Activated CD8-positive, alpha-beta T cell treated with anti-CD3 and anti-CD28 coated beads for 36 hours (primary cell): ENCODE results near the gene AHCYL1. TPM values are rescaled to one million over a fixed set of nuclear protein-coding genes. Genes with fewer than 3 reads are reported as not detected.

ENCODE experiments used
- ATAC-seq: fragments of 200-7000 bp; cut with Tn5 transposase; one replicate; pipeline ENCODE4 v1.10.0; 2021; ENCODE audit warnings: mild to moderate bottlenecking, moderate library complexity
- CTCF ChIA-PET: fragments of 350-600 bp; sonication (Branson Sonifier 250); formaldehyde crosslinking; loops from one replicate; lab custom pipeline; 2021; ENCODE audit warnings: antibody characterized with exemption; lab: Charles Lee
- POLR2A ChIA-PET: fragments of 350-600 bp; sonication (Branson Sonifier 250); formaldehyde crosslinking; loops from one replicate; lab custom pipeline; 2021; ENCODE audit warnings: antibody characterized with exemption; lab: Charles Lee
- DNase-seq: peaks from one replicate; pipeline ENCODE4 v3.0.0-alpha.2; 2020
- H3K27ac Mint-ChIP-seq: one replicate; pipeline ENCODE4 v1.8.0; 2021; ENCODE audit warnings: mild to moderate bottlenecking, mixed read lengths
- H3K27me3 Mint-ChIP-seq: one replicate; pipeline ENCODE4 v1.8.0; 2021; ENCODE audit warnings: mixed read lengths
- H3K36me3 Mint-ChIP-seq: one replicate; pipeline ENCODE4 v1.8.0; 2021; ENCODE audit warnings: low read depth, mixed read lengths
- H3K4me1 Mint-ChIP-seq: one replicate; pipeline ENCODE4 v1.8.0; 2021; ENCODE audit warnings: low read depth, mixed read lengths
- H3K4me3 Mint-ChIP-seq: one replicate; pipeline ENCODE4 v1.8.0; 2021; ENCODE audit warnings: mild to moderate bottlenecking, moderate library complexity, mixed read lengths
- H3K9me3 Mint-ChIP-seq: one replicate; pipeline ENCODE4 v1.8.0; 2021; ENCODE audit warnings: mixed read lengths
- CTCF ChIP-seq: fragments of 200-600 bp; IDR thresholded peaks from one replicate; pipeline ENCODE4 v1.8.0; 2022; ENCODE audit warnings: antibody characterized with exemption, mild to moderate bottlenecking
- intact Hi-C: fragments of 100-400 bp; cut with micrococcal nuclease; formaldehyde crosslinking; loops from one replicate; pipeline ENCODE4 v1.10.0; 2022
- total RNA-seq, 2 experiments: library from RNA; stranded (reverse); gene quantifications; one replicate each; pipeline ENCODE4 v1.2.3, GENCODE V29; 2021

Gene AHCYL1
- total RNA-seq, 2 experiments from 2014 or later = 77.8 to 79.1 TPM

- intact Hi-C loops = no loop called here
- Mint-ChIP-seq H3K4me3 (no peak overlapping the region), H3K27me3 (no peaks in the 10 kb centered on the region), H3K36me3 (peaks cover 14% of the 10 kb centered on the region), H3K4me1 (peaks cover 51% of the 10 kb centered on the region), H3K27ac (no peak overlapping the region), H3K9me3 (no peaks in the 10 kb centered on the region)
- ChIA-PET POLR2A (no interaction called here), CTCF (interaction anchor here (1.0 kb wide), 2 partner anchors 10 to 17 kb away, joined by 3 read pairs; no protein-coding TSS in a partner anchor)
- ATAC-seq = no peak
- no peak for TF ChIP-seq CTCF
- DNase-seq = no peak
Observed at GRCh38 chr1:109990302-109990653, 5.7 kb downstream of the AHCYL1 start.

GRCh38 chr1:109991400-109991925, 6.9 kb downstream of the AHCYL1 start:
- intact Hi-C loops = no loop called here
- ATAC-seq = no peak
- Mint-ChIP-seq H3K36me3 (peaks cover 14% of the 10 kb centered on the region), H3K4me3 (no peak overlapping the region), H3K4me1 (peaks cover 41% of the 10 kb centered on the region), H3K27me3 (no peaks in the 10 kb centered on the region), H3K27ac (no peak overlapping the region), H3K9me3 (no peaks in the 10 kb centered on the region)
- CTCF ChIA-PET = interaction anchor here (1.1 kb wide), 1 partner anchor 218 kb away, joined by 3 read pairs; no protein-coding TSS in a partner anchor
- DNase-seq = no peak
- TF ChIP-seq CTCF = no peak
- POLR2A ChIA-PET = no interaction called here

- POLR2A ChIA-PET = interaction anchor here (1.1 kb wide), 1 partner anchor 217 kb away, joined by 3 read pairs; no protein-coding TSS in a partner anchor
- Mint-ChIP-seq H3K27me3 (no peaks in the 10 kb centered on the region), H3K36me3 (peaks cover 7% of the 10 kb centered on the region), H3K27ac (no peak overlapping the region), H3K4me3 (no peak overlapping the region), H3K4me1 (peaks cover 21% of the 10 kb centered on the region), H3K9me3 (no peaks in the 10 kb centered on the region)
- CTCF ChIA-PET = interaction anchor here (0.7 to 3.0 kb wide), 5 partner anchors 8 to 217 kb away, joined by 3 to 37 read pairs (median 4); partner anchors contain the start of gene AHCYL1
- DNase-seq = no peak
- intact Hi-C loops = no loop called here
- no peak for ATAC-seq
- no peak for TF ChIP-seq CTCF
Observed at GRCh38 chr1:109993885-109994284, 9.3 kb downstream of the AHCYL1 start.

- Mint-ChIP-seq H3K9me3 (no peaks in the 10 kb centered on the region), H3K4me3 (no peak overlapping the region), H3K27ac (no peak overlapping the region), H3K36me3 (peaks cover 7% of the 10 kb centered on the region), H3K4me1 (peaks cover 18% of the 10 kb centered on the region), H3K27me3 (no peaks in the 10 kb centered on the region)
- intact Hi-C loops = no loop called here
- ATAC-seq (no peak), DNase-seq (no peak)
- CTCF ChIA-PET = interaction anchor here (1.5 to 3.0 kb wide), 4 partner anchors 9 to 221 kb away, joined by 3 to 37 read pairs (median 4); partner anchors contain the start of gene AHCYL1
- POLR2A ChIA-PET = no interaction called here
- no peak for TF ChIP-seq CTCF
Observed at GRCh38 chr1:109994654-109995053, 10.1 kb downstream of the AHCYL1 start.

- POLR2A ChIA-PET = no interaction called here
Observed at GRCh38 chr1:109995536-109995935, 11.0 kb downstream of the AHCYL1 start.

More at GRCh38 chr1:109995536-109995935, 11.0 kb downstream of the AHCYL1 start:
- intact Hi-C loops = no loop called here
- Mint-ChIP-seq H3K27me3 (no peaks in the 10 kb centered on the region), H3K4me1 (peaks cover 14% of the 10 kb centered on the region), H3K9me3 (no peaks in the 10 kb centered on the region), H3K27ac (no peak overlapping the region), H3K36me3 (peaks cover 5% of the 10 kb centered on the region), H3K4me3 (no peak overlapping the region)
- CTCF ChIA-PET = interaction anchor here (1.5 to 1.6 kb wide), 3 partner anchors 15 to 221 kb away, joined by 3 to 4 read pairs (median 3); no protein-coding TSS in a partner anchor
- ATAC-seq (no peak), DNase-seq (no peak)
- TF ChIP-seq CTCF = no peak
